Right renal cortex interstitium (tissue), 3 donors: Measurements from ENCODE around the gene TNFSF13B. TPM values are rescaled to one million over a fixed set of nuclear protein-coding genes. Genes with fewer than 3 reads are reported as not detected.

Source experiments
- DNase-seq, 3 donors: peaks; one replicate each; pipeline ENCODE4 v3.0.0-alpha.2; 2013; ENCODE audit warnings: low read depth in 3 of 3, low spot score in 2 of 3
- polyA plus RNA-seq, 3 donors: library from polyadenylated mRNA; unstranded; fragments of 120-200 nt; gene quantifications; one replicate each; pipeline ENCODE4 v1.2.1, GENCODE V29; 2013; ENCODE audit not compliant: insufficient read length in 3 of 3

TNFSF13B gene
- polyA plus RNA-seq, 3 donors: 0.94 to 1.9 (median 1.1) TPM

- DNase-seq: peak in 1 of 3 donors; percentile 29
Measured at GRCh38 chr13:108342369-108343289, 73.1 kb downstream of the TNFSF13B start.

- no peak for DNase-seq
Measured at GRCh38 chr13:108345016-108345415, 75.5 kb downstream of the TNFSF13B start.

- no peak for DNase-seq
Measured at GRCh38 chr13:108346376-108346775, 76.9 kb downstream of the TNFSF13B start.

GRCh38 chr13:108349269-108349668, 79.8 kb downstream of the TNFSF13B start:
- no peak for DNase-seq

GRCh38 chr13:108350579-108350978, 81.1 kb downstream of the TNFSF13B start:
- no peak for DNase-seq

GRCh38 chr13:108352599-108352998, 83.1 kb downstream of the TNFSF13B start:
- no peak for DNase-seq

- DNase-seq: no peak
Measured at GRCh38 chr13:108357228-108357627, 87.7 kb downstream of the TNFSF13B start.

Other genes with a start within 250 kb of the TNFSF13B start
- 10 to 100 TPM; 14.4 to 17.8 (median 14.7) TPM for gene LIG4, start 54.2 kb upstream of the TNFSF13B start, polyA plus RNA-seq
- gene ABHD13, start 51.3 kb upstream of the TNFSF13B start, polyA plus RNA-seq: 10 to 100 TPM; 14.4 to 17.9 (median 16.6) TPM